Measurements from ENCODE around the gene PDE11A.

GRCh38 chr2:177588671-177589070 lies 483.9 kb downstream of the PDE11A start:
- TF ChIP-seq CTCF (IDR thresholded peaks at IDR 0.05), result no peak
- TF ChIP-seq POLR2A (IDR thresholded peaks at IDR 0.05), result no peak

Data from lower leg skin (tissue), 3 donors.